ENCODE measurements around the gene NECTIN2.

The NECTIN2 gene

DNA sequence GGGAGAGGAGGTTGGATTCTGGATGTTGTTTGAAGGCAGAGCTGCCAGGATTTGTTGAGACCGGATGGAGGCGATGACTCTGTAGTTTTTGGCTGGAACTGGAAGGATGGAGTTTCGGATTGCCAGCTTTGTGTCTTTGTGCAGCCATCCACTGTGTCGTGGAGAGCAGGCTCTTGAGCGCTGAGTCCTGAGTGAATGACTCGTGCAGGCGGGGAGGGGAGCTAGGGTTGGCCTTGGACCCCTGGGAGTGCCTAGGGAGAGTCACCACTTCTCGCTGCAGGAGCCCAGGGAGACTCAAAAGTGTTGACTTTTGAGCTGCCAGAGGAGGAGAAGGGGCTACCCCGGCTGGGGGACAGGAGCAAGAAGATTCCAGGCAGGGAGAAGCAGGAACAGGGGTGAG is 48.8 kb downstream of the NECTIN2 start:
- Histone ChIP-seq H3K4me3 (ENCODE audit: low read depth, low read length) (no peak overlapping the region), H3K27me3 (ENCODE audit: insufficient read depth, low read depth, severe bottlenecking) (no peaks in the 10 kb centered on the region), H3K9me3 (ENCODE audit: severe bottlenecking) (no peaks in the 10 kb centered on the region), H3K36me3 (peaks cover 60% of the 10 kb centered on the region), H3K27ac (no peak overlapping the region)
- TF ChIP-seq CTCF (IDR thresholded peaks at IDR 0.05; ENCODE audit: low read depth, low read length) = no peak
- no peak for DNase-seq

GRCh38 chr19:44897835-44898234 is 51.7 kb downstream of the NECTIN2 start:
- Histone ChIP-seq H3K4me3 (ENCODE audit: low read depth, low read length) (no peak overlapping the region), H3K27me3 (ENCODE audit: insufficient read depth, low read depth, severe bottlenecking) (no peaks in the 10 kb centered on the region), H3K36me3 (peaks cover 74% of the 10 kb centered on the region), H3K9me3 (ENCODE audit: severe bottlenecking) (no peaks in the 10 kb centered on the region), H3K27ac (no peak overlapping the region)
- DNase-seq = no peak
- no peak for TF ChIP-seq CTCF (IDR thresholded peaks at IDR 0.05; ENCODE audit: low read depth, low read length)

- peaks cover 47% of the 10 kb centered on the region for H3K36me3 ChIP-seq
- TF ChIP-seq CTCF (IDR thresholded peaks at IDR 0.05; ENCODE audit: low read depth, low read length) = no peak
Measured at GRCh38 chr19:44900328-44901244, 54.5 kb downstream of the NECTIN2 start.

DNA sequence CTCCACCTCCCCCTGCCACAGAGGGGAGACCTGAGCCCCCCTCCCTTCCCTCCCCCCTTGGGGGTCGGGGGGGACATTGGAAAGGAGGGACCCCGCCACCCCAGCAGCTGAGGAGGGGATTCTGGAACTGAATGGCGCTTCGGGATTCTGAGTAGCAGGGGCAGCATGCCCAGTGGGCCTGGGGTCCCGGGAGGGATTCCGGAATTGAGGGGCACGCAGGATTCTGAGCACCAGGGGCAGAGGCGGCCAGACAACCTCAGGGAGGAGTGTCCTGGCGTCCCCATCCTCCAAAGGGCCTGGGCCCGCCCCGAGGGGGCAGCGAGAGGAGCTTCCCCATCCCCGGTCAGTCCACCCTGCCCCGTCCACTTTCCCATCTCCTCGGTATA is 57.1 kb downstream of the NECTIN2 start:
- no peak for TF ChIP-seq CTCF (IDR thresholded peaks at IDR 0.05; ENCODE audit: low read depth, low read length)
- H3K9me3 ChIP-seq (ENCODE audit: severe bottlenecking) = no peaks in the 10 kb centered on the region
- peaks cover 27% of the 10 kb centered on the region for H3K36me3 ChIP-seq
- H3K27ac ChIP-seq = no peak overlapping the region
- DNase-seq = no peak
- H3K4me3 ChIP-seq (ENCODE audit: low read depth, low read length) = no peak overlapping the region
- H3K27me3 ChIP-seq (ENCODE audit: insufficient read depth, low read depth, severe bottlenecking) = no peaks in the 10 kb centered on the region

More at GRCh38 chr19:44900328-44901244, 54.5 kb downstream of the NECTIN2 start:
- DNase-seq = no peak
- Histone ChIP-seq H3K27me3 (ENCODE audit: insufficient read depth, low read depth, severe bottlenecking) (no peaks in the 10 kb centered on the region), H3K9me3 (ENCODE audit: severe bottlenecking) (no peaks in the 10 kb centered on the region), H3K4me3 (ENCODE audit: low read depth, low read length) (no peak overlapping the region), H3K27ac (no peak overlapping the region)

DNA sequence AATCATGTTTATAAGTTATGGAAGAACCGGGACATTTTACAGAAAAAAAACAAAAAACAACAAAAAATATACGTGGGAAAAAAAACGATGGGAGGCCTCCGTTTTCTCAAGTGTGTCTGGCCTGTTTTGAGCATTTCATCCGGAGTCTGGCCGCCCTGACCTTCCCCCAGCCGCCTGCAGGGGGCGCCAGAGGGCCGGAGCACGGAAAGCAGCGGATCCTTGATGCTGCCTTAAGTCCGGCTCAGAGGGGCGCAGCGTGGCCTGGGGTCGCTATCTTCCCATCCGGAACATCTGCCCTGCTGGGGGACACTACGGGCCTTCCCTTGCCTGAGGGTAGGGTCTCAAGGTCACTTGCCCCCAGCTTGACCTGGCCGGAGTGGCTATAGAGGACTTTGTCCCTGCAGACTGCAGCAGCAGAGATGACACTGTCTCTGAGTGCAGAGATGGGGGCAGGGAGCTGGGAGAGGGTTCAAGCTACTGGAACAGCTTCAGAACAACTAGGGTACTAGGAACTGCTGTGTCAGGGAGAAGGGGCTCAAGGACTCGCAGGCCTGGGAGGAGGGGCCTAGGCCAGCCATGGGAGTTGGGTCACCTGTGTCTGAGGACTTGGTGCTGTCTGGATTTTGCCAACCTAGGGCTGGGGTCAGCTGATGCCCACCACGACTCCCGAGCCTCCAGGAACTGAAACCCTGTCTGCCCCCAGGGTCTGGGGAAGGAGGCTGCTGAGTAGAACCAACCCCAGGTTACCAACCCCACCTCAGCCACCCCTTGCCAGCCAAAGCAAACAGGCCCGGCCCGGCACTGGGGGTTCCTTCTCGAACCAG is 57.7 kb downstream of the NECTIN2 start:
- peak; percentile 66 for DNase-seq
- peak; percentile 85 for TF ChIP-seq CTCF (IDR thresholded peaks at IDR 0.05; ENCODE audit: low read depth, low read length)
- H3K36me3 ChIP-seq = peaks cover 26% of the 10 kb centered on the region
- H3K27ac ChIP-seq = no peak overlapping the region; the same call in 1 of the 2 replicates
- no peaks in the 10 kb centered on the region for H3K27me3 ChIP-seq (ENCODE audit: insufficient read depth, low read depth, severe bottlenecking)
- no peaks in the 10 kb centered on the region for H3K9me3 ChIP-seq (ENCODE audit: severe bottlenecking)
- H3K4me3 ChIP-seq (ENCODE audit: low read depth, low read length) = no peak overlapping the region
